ENCODE results near the gene CTNNAL1.

- TF ChIP-seq, protein P1, sequence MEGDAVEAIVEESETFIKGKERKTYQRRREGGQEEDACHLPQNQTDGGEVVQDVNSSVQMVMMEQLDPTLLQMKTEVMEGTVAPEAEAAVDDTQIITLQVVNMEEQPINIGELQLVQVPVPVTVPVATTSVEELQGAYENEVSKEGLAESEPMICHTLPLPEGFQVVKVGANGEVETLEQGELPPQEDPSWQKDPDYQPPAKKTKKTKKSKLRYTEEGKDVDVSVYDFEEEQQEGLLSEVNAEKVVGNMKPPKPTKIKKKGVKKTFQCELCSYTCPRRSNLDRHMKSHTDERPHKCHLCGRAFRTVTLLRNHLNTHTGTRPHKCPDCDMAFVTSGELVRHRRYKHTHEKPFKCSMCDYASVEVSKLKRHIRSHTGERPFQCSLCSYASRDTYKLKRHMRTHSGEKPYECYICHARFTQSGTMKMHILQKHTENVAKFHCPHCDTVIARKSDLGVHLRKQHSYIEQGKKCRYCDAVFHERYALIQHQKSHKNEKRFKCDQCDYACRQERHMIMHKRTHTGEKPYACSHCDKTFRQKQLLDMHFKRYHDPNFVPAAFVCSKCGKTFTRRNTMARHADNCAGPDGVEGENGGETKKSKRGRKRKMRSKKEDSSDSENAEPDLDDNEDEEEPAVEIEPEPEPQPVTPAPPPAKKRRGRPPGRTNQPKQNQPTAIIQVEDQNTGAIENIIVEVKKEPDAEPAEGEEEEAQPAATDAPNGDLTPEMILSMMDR (IDR thresholded peaks at IDR 0.05): no peak
- TF ChIP-seq POLR2A (IDR thresholded peaks at IDR 0.05): no peak
These were observed 34.0 kb upstream of the CTNNAL1 start for GRCh38 chr9:109047259-109047658.

Data from right lobe of liver (tissue), 4 donors.